Inflammatory macrophage treated with lipopolysaccharide for 1 hour (primary cell): ENCODE measurements around the gene COL6A5.
A peak's percentile ranks its signal among the peaks of the same experiment; 100 is the strongest.
"Not testable (repeated sequence)": the region's sequence is repeated elsewhere in the genome, so short reads cannot be mapped to it uniquely, and the experiment has no call there.

Experiments
- DNase-seq, 2 donors: peaks; one replicate each; pipeline ENCODE4 v3.0.0-alpha.2; 2020 to 2022

COL6A5 gene, protein sequence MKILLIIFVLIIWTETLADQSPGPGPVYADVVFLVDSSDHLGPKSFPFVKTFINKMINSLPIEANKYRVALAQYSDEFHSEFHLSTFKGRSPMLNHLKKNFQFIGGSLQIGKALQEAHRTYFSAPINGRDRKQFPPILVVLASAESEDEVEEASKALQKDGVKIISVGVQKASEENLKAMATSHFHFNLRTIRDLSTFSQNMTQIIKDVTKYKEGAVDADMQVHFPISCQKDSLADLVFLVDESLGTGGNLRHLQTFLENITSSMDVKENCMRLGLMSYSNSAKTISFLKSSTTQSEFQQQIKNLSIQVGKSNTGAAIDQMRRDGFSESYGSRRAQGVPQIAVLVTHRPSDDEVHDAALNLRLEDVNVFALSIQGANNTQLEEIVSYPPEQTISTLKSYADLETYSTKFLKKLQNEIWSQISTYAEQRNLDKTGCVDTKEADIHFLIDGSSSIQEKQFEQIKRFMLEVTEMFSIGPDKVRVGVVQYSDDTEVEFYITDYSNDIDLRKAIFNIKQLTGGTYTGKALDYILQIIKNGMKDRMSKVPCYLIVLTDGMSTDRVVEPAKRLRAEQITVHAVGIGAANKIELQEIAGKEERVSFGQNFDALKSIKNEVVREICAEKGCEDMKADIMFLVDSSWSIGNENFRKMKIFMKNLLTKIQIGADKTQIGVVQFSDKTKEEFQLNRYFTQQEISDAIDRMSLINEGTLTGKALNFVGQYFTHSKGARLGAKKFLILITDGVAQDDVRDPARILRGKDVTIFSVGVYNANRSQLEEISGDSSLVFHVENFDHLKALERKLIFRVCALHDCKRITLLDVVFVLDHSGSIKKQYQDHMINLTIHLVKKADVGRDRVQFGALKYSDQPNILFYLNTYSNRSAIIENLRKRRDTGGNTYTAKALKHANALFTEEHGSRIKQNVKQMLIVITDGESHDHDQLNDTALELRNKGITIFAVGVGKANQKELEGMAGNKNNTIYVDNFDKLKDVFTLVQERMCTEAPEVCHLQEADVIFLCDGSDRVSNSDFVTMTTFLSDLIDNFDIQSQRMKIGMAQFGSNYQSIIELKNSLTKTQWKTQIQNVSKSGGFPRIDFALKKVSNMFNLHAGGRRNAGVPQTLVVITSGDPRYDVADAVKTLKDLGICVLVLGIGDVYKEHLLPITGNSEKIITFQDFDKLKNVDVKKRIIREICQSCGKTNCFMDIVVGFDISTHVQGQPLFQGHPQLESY (N-terminal part only)

DNA sequence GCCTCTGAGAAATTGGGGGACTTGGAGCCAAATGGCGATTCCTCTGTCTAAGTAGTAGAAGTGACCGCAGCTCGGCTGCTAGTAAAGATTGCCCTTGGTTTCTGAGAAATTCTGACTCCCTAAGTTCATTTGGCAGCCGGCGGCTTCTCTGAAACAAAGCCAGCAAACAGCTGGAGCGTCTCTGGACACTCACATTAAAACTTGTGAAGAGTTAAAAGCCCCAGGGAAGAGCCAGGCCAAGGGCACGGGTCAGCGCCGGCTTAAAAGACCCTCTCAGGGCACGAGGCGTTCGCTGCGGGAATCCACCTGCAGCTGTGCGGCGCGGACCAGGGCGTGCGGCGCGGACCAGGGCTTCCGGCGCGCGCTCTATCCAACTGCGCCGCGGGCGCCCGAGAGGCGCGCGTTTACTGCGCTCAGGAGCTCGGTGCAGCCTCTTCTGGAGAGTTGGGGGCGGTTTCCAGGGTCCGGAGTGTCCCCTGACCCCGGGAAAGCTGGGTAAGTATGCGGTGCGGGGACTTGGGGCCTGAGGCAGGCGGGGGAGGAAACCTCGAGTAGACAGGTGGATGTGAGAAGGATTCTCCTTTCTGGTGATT is at the start of gene COL6A5:
Gene COL6A5, plus strand, starts transcription at position 186 of the 593 bp plus-strand sequence. CDS start 27,967 bp downstream, outside the sequence.
- DNase-seq, result peak in 1 of 2 donors; percentile 10

DNA sequence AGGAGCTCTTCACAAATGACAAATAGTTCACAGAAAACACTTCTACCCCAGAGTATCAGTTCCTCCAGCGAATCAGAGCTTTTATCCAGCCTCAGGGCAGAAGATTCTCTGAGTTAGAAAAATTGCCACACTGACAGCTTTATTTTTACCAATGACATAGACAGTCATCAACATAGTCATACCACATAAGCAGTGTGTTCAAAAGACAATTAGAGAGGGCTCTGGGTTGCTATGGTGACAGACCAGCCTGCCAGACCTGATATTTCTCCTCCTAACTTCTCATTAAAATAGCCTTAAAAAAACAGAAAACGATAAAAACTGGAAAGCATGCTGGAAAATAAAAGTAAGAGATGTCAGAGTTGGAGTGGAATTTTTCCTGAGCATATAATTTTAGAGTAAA is 45.9 kb upstream of the COL6A5 start:
- no peak for DNase-seq

DNA sequence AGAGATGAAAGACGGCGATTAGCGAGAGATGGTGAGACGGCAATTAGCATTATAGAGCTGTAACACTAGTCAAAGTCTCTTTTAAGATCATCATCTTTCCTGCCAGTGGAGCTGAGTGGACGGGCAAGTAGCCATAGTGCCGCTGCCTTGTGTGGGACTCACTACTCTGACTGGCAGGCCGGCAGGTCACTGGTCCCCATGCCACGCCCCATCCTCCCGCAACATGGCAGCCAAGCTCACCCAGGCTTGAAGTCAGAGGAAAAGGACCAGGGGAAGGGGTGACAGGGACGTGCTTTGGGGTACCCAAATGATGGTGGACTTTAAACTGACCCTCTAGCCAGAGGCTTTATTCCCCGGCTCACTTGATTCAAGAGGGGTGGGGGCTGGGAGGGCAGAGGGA is 44.6 kb upstream of the COL6A5 start:
- no peak for DNase-seq

DNA sequence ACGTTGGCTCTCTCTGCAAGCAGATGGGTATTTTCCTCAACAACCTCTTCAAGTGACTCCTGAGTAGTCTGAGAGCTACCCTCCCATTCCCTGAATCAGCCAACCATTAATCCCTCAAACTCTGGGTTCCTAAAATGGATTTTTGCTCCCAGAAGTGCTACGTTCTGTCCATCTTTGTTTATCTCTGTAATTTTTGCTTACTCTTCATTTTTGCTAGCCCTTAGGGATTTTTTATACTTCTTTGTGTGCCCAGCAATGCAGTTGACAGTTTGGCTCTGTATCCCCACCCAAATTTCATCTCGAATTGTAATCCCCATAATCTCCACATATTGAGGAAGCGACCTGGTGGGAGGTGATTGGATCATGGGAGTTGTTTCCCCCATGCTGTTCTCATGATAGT is 35.4 kb upstream of the COL6A5 start:
- DNase-seq, result no peak

DNA sequence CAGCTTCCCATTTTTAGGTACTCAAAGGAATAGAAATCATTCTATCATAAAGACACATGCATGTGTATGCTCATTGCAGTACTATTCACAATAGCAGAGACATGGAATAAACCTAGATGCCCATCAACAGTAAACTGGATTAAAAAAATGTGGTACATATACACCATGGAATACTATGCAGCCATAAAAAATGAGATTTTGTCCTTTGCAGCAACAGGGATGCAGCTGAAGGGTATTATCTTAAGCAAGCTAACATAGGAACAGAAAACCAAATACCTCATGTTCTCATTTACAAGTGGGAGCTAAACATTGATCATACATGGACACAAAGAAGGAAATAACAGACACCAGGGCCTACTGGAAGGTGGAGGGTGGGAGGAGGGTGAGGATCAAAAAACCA is 33.1 kb upstream of the COL6A5 start:
- DNase-seq, result no peak

DNA sequence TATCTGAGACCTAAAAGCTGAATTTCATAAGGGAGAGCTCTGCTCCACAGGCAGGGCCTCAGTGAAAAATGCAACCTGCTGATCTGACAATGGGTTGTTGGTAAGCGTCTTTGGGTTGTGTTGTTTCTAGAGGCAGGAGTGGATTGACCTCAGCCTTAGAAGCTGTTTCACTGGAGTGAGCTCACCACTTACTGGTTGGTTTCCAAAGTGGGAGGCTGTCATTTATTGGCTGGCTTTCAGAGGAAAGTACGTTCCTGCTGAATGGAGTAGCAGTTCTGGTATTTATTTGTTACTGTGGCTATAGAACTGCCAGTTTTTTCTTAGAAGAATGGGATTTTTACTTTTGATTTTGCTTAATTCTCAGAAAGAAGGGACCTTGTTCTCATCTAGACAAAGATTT is 29.3 kb upstream of the COL6A5 start:
- DNase-seq, result no peak

DNA sequence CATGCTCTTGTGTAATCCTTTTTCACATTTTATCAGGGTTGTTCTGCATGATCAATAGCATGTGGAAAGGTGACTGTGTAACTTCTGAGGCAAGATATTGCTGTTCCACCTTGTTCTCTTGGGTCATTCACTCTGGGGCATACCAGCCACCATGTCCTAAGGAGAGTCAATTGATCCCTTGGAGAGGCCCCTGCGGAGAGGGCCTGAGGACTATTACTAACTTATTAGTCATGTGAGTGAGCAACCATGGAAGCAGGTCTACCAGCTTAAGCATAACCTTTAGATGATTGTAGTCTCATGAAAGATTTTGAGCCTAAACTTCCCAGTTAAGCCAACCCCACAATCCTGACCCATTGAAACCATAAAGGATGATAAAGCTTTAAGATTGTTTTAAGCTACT is 22.0 kb upstream of the COL6A5 start:
- no peak for DNase-seq

DNA sequence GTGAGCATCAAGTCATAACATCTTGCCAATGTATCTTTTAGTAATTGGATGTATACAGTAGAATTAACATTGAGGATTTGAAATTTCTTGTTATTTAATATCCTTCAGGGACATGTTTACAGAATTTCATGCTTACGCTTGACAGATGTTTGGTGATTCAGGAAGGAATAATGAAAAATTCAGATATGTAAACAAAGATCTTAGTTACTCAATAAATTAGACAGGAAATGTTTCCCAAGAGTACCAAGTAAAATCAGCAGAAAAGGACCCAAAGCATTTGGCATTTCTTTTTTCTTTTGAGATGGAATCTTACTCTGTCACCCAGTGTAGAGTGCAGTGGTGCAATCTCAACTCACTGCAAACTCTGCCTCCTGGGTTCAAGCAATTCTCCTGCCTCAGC is 4.7 kb upstream of the COL6A5 start:
- DNase-seq, result no peak

DNA sequence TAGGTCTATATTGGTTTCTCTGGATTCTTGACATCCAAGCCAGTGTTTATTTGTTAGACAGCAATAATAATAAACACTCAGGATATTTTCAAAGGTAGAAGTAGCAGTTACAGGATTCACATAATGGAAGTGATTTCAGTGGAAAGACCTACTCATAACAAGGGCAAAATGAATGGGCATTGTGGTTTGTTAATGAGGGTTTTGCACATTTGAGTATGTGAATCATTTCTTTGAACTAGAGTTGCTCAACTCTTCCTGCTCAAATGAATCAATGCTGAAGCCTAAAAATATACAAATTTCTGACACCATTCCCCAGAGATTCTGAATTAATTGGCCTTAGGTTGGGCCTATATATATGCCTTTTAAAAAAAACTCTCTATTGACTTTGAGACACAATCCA is 4.1 kb upstream of the COL6A5 start:
- DNase-seq, result no peak

DNA sequence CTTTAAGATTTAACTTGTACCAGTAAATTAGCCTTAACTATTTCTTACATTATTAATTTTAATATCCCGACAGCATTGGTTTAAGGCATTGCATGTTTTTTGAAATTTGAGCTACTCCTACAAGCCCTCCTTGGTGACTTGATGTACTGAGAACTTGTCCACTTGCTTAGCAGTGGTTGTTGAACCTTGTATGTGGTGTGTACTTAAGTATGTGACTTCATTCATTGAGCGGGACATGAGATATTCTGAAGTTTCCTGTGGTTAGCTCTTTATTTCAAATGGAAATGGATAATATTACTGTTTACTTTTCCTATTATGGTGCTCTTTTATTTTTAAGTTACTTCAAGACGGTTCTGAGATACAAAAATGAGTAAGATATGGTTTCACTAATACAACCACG is 3.6 kb upstream of the COL6A5 start:
- no peak for DNase-seq

DNA sequence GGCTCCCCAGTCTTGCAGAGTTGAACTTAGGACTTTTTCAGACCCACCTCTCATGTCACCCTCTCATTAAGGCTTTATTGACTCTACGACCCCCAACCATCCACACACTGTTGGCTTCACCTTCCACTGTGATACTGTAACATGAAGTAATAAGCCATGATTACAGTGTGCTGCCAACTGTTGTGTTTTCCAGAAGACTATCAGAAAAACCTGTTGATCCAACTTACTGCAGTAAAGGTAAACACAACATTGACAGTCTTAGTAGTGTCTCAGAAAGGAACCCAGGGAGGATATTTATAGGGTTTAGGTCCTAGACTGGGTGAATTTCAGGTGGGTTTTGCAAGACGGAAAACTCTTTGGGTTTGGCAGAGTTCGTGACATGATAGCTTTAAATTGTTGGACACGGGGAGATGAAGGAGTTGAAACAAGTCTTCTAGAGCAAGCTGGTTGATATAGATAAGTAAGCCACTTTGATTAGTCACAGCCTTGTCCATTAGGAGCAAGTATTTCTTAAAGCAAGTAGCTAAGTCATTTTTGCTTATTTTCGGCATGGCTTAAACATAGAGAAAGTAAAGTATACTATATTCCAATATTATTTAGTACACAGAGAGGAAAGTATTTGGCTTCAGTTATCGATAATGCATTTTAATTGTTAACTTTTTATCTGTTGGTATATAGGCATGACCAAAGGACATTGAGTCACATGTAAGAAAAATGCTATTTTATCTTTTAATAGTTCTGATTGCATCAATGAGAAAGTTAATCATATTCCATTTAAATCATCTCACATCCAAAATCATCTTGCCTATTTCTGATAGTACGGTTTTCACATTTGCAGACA is 2.4 kb upstream of the COL6A5 start:
- no peak for DNase-seq

DNA sequence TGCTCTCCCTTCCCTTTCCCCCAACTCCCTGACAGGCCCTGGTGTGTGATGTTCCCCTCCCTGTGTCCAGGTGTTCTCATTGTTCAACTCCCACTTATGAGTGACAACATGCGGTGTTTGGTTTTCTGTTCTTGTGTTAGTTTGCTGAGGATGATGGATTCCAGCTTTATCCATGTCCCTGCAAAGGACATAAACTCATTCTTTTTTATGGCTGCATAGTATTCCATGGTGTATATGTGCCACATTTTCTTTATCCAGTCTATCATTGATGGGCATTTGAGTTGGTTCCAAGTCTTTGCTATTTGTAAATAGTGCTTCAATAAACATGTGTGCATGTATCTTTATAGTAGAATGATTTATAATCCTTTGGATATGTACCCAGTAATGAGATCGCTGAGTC is 2.8 kb downstream of the COL6A5 start:
- not testable (repeated sequence) for DNase-seq

DNA sequence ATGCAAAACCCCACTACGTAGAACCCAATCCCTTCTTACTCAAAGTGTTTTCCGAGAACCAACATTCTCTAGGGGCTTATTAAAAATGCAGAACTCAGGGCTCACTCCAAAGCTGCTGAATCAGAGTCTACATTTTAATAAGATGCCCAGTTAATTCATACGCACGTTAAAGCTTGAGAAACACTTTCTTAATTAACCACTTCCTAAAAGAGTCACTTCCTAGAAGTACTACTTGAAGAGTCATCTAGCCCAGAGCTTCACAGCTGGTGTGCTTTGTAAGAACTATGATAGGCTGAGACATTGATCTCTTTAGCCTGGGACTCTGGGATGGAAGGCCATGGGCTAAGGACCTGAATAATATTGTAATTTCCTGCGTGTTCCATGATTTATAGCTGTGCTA is 9.0 kb downstream of the COL6A5 start:
- DNase-seq, result peak; percentile 34 to 58

DNA sequence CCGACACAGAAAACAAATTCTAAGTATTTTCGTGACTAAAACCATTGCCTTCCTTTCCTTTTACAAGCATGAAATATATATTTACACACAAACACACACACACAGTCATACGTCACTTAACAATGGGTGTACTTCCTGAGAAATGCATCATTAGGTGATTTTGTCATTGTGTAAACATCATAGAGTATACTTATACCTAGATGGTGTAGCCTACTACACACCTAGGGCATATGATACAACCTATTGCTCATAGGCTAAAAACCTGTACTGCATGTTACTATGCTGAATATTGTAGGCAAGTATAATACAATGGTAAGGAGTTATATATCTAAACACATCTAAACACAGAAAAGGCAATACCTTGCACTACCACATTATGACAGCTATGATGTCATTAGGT is 28.6 kb downstream of the COL6A5 start:
- DNase-seq, result no peak

DNA sequence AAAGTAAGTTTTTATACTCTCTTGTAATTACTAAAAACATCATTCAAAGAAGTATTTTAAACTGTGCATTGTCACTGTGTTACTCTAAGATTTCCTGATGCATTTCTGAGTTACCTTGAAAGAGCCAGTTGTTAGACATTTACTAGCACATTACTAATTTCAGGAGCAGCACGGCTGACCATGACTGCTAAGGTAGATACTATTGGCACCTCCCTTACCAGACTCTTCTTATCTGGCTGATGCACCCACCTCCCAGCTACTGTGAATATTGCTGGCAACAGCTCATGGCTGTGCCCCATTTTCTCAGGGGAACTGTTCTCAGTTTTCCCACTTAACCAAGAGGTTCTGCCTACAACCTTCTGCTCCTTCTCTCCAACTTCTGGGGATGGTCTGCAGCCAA is 29.4 kb downstream of the COL6A5 start:
- no peak for DNase-seq

DNA sequence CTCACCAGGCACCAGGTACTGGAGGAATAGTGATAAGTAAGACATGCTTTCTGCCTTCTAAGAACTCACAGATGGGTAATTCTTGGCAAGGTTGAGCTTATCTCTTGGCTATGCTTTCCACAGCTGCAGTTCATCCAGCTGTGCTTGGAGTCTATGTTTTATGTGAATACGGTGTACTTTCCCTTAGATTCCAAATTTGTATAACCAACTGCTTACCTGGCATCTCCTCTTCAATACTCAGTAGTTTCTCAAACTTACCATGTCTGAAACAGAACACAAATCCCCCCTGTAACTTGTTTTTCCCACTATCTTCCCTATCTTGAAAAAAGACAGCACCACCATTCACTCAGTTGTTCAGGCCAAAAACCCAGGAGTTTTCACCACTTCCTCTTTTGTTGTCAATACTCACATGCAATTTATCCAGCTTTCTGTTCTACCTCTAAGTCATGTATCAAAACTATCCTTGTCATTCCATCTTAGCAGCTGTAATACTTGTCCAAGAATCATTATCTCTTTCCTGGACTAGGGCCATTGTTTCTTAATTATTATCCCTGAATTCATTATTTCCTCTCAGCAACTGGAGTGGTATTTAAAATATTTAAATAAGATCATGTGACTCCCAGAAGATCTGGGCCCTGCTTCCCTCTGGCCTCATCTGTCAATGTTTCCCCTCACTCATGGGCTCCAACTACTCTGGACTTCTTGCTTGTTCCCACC is 32.6 kb downstream of the COL6A5 start:
- no peak for DNase-seq

DNA sequence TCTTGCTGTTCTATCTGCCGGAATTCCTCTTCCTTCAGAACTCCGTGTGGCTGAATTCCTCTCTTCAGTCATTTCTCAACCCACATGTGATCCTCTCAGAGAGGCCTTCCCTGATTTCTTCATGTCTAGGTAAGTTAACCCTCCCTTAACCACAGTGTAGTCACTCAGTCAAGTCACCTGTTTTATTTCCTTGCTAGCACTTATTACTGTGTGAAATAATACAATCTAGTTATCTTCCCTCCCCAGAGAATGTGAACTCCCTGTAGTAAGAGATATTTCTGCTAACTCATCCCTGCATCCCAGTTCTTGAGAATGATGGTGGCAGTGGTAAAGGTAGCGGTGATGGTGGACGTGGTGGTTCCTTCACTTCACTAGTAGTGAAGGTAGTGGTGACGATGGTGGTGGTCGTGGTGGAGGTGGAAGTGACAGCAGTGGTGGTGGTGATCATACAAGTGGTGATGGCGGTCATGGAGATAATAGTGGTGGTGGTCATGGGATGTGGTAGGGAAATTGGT is 33.3 kb downstream of the COL6A5 start:
- no peak for DNase-seq

DNA sequence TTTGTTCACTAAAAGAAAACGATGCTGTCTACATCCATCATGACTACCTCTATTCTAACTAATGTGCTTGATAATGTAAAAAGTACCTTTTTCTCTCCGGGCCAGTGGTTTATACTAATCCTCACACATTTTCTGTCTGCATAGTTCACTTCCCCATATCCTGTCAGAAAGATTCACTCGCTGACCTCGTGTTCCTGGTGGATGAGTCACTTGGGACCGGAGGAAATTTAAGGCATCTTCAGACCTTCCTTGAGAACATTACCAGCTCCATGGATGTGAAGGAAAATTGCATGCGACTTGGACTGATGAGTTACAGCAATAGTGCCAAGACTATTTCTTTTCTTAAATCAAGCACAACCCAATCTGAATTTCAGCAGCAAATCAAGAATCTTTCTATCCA is 33.8 kb downstream of the COL6A5 start:
- DNase-seq, result no peak

DNA sequence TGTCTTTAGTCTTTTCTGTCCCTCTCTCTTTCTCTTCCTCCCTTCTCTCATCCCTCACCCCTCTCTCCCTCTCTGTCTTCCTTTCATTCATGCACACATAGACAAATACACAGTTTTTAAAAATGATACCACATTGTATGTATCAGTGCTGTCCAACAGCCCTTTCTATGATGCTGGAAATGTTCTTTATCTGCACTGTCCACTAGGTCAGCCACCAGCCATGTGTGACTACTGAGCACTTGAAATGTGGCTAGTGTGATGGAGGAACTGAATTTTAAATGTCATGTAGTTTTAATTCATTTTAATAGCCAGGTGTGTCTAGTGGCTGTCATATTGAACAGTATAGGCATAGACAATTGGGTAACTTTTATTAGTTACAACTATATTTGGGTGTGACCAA is 34.9 kb downstream of the COL6A5 start:
- no peak for DNase-seq

DNA sequence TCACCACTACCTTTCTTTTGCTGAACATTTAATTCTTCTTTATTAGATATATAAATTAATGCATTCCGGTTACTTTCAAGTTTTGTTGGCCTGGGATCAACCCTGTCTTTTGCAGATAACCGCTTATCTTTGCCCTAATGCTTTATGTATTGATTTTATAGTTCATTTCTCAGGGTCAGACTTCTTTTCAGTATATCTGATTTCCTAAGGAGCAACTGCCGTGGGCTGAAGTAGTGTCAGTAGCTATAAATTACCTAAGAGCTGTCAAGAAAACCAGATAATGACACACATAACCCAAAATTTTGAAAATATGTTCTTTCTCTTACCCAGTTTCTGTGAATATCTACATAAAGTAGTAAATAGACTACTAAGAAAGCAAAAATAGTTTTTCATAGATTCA is 38.0 kb downstream of the COL6A5 start:
- no peak for DNase-seq

DNA sequence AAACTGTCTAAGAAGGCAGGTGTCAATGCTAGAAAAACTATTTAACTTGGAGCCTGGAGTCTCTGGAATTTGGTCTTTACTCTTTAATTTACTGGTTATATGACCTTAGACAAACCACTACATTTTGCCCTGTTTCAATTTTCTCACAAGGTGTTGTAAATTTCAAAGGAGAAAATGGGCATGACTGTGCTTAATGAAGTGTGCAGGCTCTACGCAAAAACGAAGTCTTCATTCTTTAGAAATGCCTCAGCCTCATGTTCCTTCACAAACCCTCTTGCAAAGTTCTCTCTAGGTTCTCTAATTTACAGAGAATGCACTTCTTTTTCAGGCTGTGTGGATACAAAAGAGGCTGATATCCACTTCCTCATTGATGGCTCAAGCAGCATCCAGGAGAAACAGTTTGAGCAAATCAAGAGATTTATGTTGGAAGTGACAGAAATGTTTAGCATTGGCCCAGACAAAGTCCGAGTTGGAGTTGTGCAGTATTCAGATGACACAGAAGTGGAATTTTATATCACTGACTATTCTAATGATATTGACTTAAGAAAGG is 39.1 kb downstream of the COL6A5 start:
- no peak for DNase-seq
